CD14-positive monocyte (primary cell): ENCODE data around the gene BOLL. TPM values are rescaled to one million over a fixed set of nuclear protein-coding genes. Genes with fewer than 3 reads are reported as not detected.

Experiments used
- DNase-seq, 3 donors: peaks; one replicate each; pipeline ENCODE4 v3.0.0-alpha.2; 2011 to 2022
- H2AFZ ChIP-seq: 2 replicates; pipeline ENCODE4 v1.6.0; 2012; ENCODE audit warnings: mild to moderate bottlenecking, low read depth, low read length, inconsistent platforms; ENCODE audit not compliant: insufficient read depth, poor library complexity, severe bottlenecking
- H3K27ac ChIP-seq, 2 donors: 1 replicate in 1 of 2; 2 replicates in 1 of 2; pipeline ENCODE4 v1.5.1; 2012 to 2013; ENCODE audit warnings: low read length in 2 of 2, control low read depth in 1 of 2, inconsistent platforms in 1 of 2, low read depth in 1 of 2, mild to moderate bottlenecking in 1 of 2
- H3K27me3 ChIP-seq, 2 donors: one replicate each; pipeline versions ENCODE4 v1.6.0 to v1.6.1; 2011 to 2013; ENCODE audit warnings: low read length in 2 of 2; ENCODE audit not compliant: control insufficient read depth in 2 of 2, insufficient read depth in 2 of 2
- H3K36me3 ChIP-seq, 2 donors: replicated peaks in 1 of 2; 1 replicate in 1 of 2; 2 replicates in 1 of 2; pipeline versions ENCODE4 v1.5.1 to v1.6.1; 2012 to 2013; ENCODE audit warnings: low read length in 2 of 2, control low read depth in 1 of 2, inconsistent platforms in 1 of 2, mild to moderate bottlenecking in 1 of 2; ENCODE audit not compliant: insufficient read depth in 2 of 2, control insufficient read depth in 1 of 2
- H3K4me1 ChIP-seq, 2 donors: 1 replicate in 1 of 2; 2 replicates in 1 of 2; pipeline versions ENCODE4 v1.5.1 to v1.6.1; 2012 to 2013; ENCODE audit warnings: low read length in 2 of 2, control low read depth in 1 of 2, inconsistent platforms in 1 of 2, mild to moderate bottlenecking in 1 of 2, moderate library complexity in 1 of 2; ENCODE audit not compliant: insufficient read depth in 2 of 2, control insufficient read depth in 1 of 2
- H3K4me2 ChIP-seq: replicated peaks from 2 replicates; pipeline ENCODE3; 2012; ENCODE audit warnings: low read length, moderate library complexity, mild to moderate bottlenecking; ENCODE audit not compliant: poor library complexity, severe bottlenecking; ENCODE audit errors: extremely low read depth
- H3K4me3 ChIP-seq, 3 experiments: fragments of 200-600 bp in 1 of 3; sonication (generic) in 1 of 3; replicated peaks in 1 of 3; 1 replicate in 2 of 3; 2 replicates in 1 of 3; pipeline ENCODE4 v1.5.1; 2011 to 2013; ENCODE audit warnings: low read length in 3 of 3, mild to moderate bottlenecking in 3 of 3, control low read depth in 2 of 3, low read depth in 2 of 3, inconsistent platforms in 1 of 3, moderate library complexity in 1 of 3
- H3K79me2 ChIP-seq: 2 replicates; pipeline ENCODE4 v1.6.0; 2012; ENCODE audit warnings: mild to moderate bottlenecking, control low read depth, inconsistent platforms, low read length, moderate library complexity; ENCODE audit not compliant: insufficient read depth
- H3K9ac ChIP-seq: 2 replicates; pipeline ENCODE4 v1.6.0; 2017; ENCODE audit warnings: low read length, mild to moderate bottlenecking; ENCODE audit not compliant: insufficient read depth, poor library complexity, severe bottlenecking
- H3K9me3 ChIP-seq, 2 donors: replicated peaks in 1 of 2; 1 replicate in 1 of 2; 2 replicates in 1 of 2; pipeline versions ENCODE4 v1.5.1 to v1.6.1; 2012 to 2013; ENCODE audit warnings: low read length in 2 of 2, control low read depth in 1 of 2; ENCODE audit not compliant: control insufficient read depth in 1 of 2, insufficient read depth in 1 of 2
- H4K20me1 ChIP-seq: 2 replicates; pipeline ENCODE4 v1.6.0; 2012; ENCODE audit warnings: mild to moderate bottlenecking, low read length, control low read depth, moderate library complexity; ENCODE audit not compliant: insufficient read depth
- H3K27ac Mint-ChIP-seq, 7 donors: one replicate each; pipeline ENCODE4 v1.8.0; 2020; ENCODE audit warnings: mild to moderate bottlenecking in 7 of 7, mixed read lengths in 7 of 7, moderate library complexity in 6 of 7, inconsistent platforms in 2 of 7
- H3K27me3 Mint-ChIP-seq, 3 donors: one replicate each; pipeline ENCODE4 v1.8.0; 2021 to 2022; ENCODE audit warnings: low read depth in 3 of 3, mild to moderate bottlenecking in 3 of 3, mixed read lengths in 3 of 3, moderate library complexity in 3 of 3, inconsistent platforms in 1 of 3
- H3K36me3 Mint-ChIP-seq, 2 donors: one replicate each; pipeline ENCODE4 v1.8.0; 2020; ENCODE audit warnings: mixed read lengths in 2 of 2, inconsistent platforms in 1 of 2, mild to moderate bottlenecking in 1 of 2
- H3K4me1 Mint-ChIP-seq: one replicate; pipeline ENCODE4 v1.8.0; 2020; ENCODE audit warnings: mild to moderate bottlenecking, mixed read lengths
- H3K4me3 Mint-ChIP-seq, 2 donors: one replicate each; pipeline ENCODE4 v1.8.0; 2020; ENCODE audit warnings: mild to moderate bottlenecking in 2 of 2, mixed read lengths in 2 of 2, moderate library complexity in 1 of 2
- H3K9me3 Mint-ChIP-seq, 7 donors: one replicate each; pipeline ENCODE4 v1.8.0; 2020 to 2022; ENCODE audit warnings: mixed read lengths in 7 of 7, mild to moderate bottlenecking in 6 of 7, moderate library complexity in 6 of 7, inconsistent platforms in 2 of 7
- WGBS: methylation state at CpG from one replicate; pipeline ENCODE4 v1.1.5; 2013; ENCODE audit warnings: missing lambda C conversion rate; ENCODE audit not compliant: insufficient coverage; 5-methylcytosine and 5-hydroxymethylcytosine counted together
- intact Hi-C, 2 donors: fragments of 100-400 bp; cut with micrococcal nuclease; formaldehyde crosslinking; loops; one replicate each; pipeline versions ENCODE4 v1.15.0 to v1.15.1; 2023
- polyA plus RNA-seq, 3 donors: library from polyadenylated mRNA; depleted of rRNA in 1 of 3; unstranded in 2 of 3; stranded (reverse) in 1 of 3; fragments of 300-500 nt in 2 of 3; fragments of >200 nt in 1 of 3; fragmentation: Illumina TruSeq in 2 of 3; gene quantifications; 1 replicate in 2 of 3; 2 replicates in 1 of 3; pipeline ENCODE4 v1.2.3, GENCODE V29; 2012 to 2021
- TF ChIP-seq, protein P1 (sequence below): fragments of 200-600 bp; IDR thresholded peaks from one replicate; pipeline ENCODE4 v1.8.0; 2022; ENCODE audit warnings: antibody characterized with exemption, mild to moderate bottlenecking

Gene BOLL
- polyA plus RNA-seq, 3 donors, result not detected

DNA sequence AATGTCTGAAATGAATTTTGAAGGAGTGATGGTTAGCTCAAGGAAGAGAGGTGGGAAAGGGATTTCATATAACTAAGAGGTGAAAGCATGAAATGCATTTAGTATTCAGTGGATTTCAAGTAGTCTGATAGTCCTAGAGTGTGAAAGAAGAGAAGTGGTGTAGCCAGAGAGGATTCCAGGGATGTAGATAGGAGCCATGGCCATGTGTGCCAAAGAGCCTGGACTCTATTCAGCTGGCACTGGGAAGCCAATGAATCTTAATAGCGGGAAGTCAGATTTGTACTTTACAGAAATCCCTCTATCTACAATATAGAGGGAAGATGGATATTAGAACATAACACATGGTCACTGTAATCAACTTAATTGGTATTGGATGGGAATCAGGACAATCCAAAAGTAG, 8.3 kb upstream of the BOLL start:
- H3K4me1 Mint-ChIP-seq, result no peaks in the 10 kb centered on the region
- H3K4me2 ChIP-seq, result no peak overlapping the region
- WGBS, result no CpG with 5 or more reads among the region's 1 CpG
- no peaks in the 10 kb centered on the region for H3K9me3 ChIP-seq
- intact Hi-C loops, result no loop called here
- no peak overlapping the region for H2AFZ ChIP-seq
- H4K20me1 ChIP-seq, result no peaks in the 10 kb centered on the region
- TF ChIP-seq, protein P1, sequence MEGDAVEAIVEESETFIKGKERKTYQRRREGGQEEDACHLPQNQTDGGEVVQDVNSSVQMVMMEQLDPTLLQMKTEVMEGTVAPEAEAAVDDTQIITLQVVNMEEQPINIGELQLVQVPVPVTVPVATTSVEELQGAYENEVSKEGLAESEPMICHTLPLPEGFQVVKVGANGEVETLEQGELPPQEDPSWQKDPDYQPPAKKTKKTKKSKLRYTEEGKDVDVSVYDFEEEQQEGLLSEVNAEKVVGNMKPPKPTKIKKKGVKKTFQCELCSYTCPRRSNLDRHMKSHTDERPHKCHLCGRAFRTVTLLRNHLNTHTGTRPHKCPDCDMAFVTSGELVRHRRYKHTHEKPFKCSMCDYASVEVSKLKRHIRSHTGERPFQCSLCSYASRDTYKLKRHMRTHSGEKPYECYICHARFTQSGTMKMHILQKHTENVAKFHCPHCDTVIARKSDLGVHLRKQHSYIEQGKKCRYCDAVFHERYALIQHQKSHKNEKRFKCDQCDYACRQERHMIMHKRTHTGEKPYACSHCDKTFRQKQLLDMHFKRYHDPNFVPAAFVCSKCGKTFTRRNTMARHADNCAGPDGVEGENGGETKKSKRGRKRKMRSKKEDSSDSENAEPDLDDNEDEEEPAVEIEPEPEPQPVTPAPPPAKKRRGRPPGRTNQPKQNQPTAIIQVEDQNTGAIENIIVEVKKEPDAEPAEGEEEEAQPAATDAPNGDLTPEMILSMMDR, result no peak
- no peaks in the 10 kb centered on the region for H3K36me3 Mint-ChIP-seq
- H3K9ac ChIP-seq, result no peak overlapping the region
- H3K27ac Mint-ChIP-seq, result no peak overlapping the region
- no peak overlapping the region for H3K4me3 Mint-ChIP-seq
- H3K27me3 ChIP-seq, result peaks cover 2 to 4% of the 10 kb centered on the region in 2 donors
- H3K27me3 Mint-ChIP-seq, result peaks cover under 1 to 4% (median 3%) of the 10 kb centered on the region in 3 donors
- H3K4me3 ChIP-seq, result no peak overlapping the region
- no peak overlapping the region for H3K27ac ChIP-seq
- H3K4me1 ChIP-seq, result no peaks in the 10 kb centered on the region
- no peaks in the 10 kb centered on the region for H3K9me3 Mint-ChIP-seq
- H3K79me2 ChIP-seq, result no peaks in the 10 kb centered on the region
- DNase-seq, result no peak
- H3K36me3 ChIP-seq, result no peaks in the 10 kb centered on the region

DNA sequence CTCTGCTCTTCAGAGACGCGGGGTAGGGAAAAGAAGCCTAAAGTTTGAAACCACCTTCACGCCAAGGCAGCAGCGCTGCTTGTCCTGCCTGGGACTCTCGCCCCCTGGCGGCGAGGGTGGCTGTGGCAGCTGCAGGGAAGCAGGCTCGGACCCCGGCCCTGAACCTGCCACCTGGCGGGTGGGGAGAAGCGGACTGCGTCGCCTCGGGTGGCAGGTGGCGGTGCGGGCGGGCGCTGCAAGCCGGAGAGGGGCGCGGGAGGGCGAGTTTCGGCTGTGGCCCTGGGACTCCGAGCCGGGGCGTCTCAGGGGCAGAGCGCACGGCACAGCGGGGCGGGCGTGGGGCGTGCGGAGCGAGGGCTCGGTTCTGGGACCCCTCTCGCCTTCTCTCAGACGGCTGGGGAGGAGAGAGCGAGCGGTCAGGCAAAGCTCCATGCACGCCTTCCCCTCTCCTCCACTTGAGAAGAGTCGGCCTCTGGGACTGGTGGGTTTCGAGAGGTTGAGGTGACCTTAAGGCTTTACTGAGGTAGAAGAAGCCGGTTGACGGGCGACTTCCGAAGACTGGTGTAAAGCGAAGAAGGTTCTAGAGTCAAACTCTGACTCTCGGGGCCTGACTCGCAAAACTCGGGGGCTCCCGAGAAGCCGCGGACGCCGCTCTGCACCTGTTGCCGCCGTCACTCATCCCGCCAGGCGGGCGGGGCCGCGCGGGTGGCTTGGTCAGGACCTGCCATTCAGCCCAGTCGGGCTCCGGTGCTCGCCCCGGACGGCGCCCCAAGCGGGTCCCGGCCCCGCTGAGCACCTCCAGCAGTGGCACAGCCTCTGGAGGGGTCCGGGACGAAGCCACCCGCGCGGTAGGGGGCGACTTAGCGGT, 1.1 kb upstream of the BOLL start:
- no peaks in the 10 kb centered on the region for H4K20me1 ChIP-seq
- H3K9me3 ChIP-seq, result peaks cover 0 to 12% of the 10 kb centered on the region in 2 donors
- no peak overlapping the region for H3K27ac ChIP-seq
- peaks cover 7 to 12% of the 10 kb centered on the region in 2 donors for H3K4me1 ChIP-seq
- peak overlapping the region; percentile 23 to 71 (median 24) for H3K4me3 ChIP-seq
- peak overlapping the region; percentile 73 to 86 for H3K4me3 Mint-ChIP-seq
- H3K27ac Mint-ChIP-seq, result peak overlapping the region in 1 of 7 donors; percentile 24
- no peaks in the 10 kb centered on the region for H3K79me2 ChIP-seq
- no peaks in the 10 kb centered on the region for H3K36me3 Mint-ChIP-seq
- peaks cover 22 to 26% (median 25%) of the 10 kb centered on the region in 3 donors for H3K27me3 Mint-ChIP-seq
- TF ChIP-seq, protein P1, result peak; percentile 76
- H3K36me3 ChIP-seq, result no peaks in the 10 kb centered on the region
- H3K9me3 Mint-ChIP-seq, result peaks cover 4 to 15% (median 8%) of the 10 kb centered on the region in 7 donors
- peaks cover 13% of the 10 kb centered on the region for H3K4me1 Mint-ChIP-seq
- peaks cover 8 to 30% of the 10 kb centered on the region in 2 donors for H3K27me3 ChIP-seq
- peak overlapping the region; percentile 45 for H3K9ac ChIP-seq
- intact Hi-C loops, result loop anchor here in 1 of 2 donors (10.0 kb wide), 1 partner anchor 81 kb away; the partner anchor contains the start of gene MARS2
- WGBS, result 5% methylated on average over 59 of the region's 79 CpGs
- peak overlapping the region; percentile 84 for H2AFZ ChIP-seq
- peak in 1 of 3 donors; percentile 13 for DNase-seq
- H3K4me2 ChIP-seq, result peak overlapping the region; percentile 77
